Sigmoid colon (tissue), 7 donors: ENCODE measurements around the gene PARS2. TPM values are rescaled to one million over a fixed set of nuclear protein-coding genes. Genes with fewer than 3 reads are reported as not detected.

Source experiments
- DNase-seq: peaks from one replicate; pipeline ENCODE4 v3.0.0-alpha.2; 2019
- H3K27ac ChIP-seq, 4 donors: fragments of 200-600 bp; sonication (generic); one replicate each; pipeline ENCODE4 v1.5.1; 2016 to 2019; ENCODE audit warnings: mild to moderate bottlenecking in 1 of 4
- H3K27me3 ChIP-seq, 3 donors: fragments of 200-600 bp; sonication (generic); one replicate each; pipeline ENCODE4 v1.5.1; 2019; ENCODE audit warnings: mild to moderate bottlenecking in 1 of 3
- H3K36me3 ChIP-seq, 4 donors: fragments of 200-600 bp; sonication (generic); one replicate each; pipeline ENCODE4 v1.5.1; 2016 to 2019
- H3K4me1 ChIP-seq, 4 donors: fragments of 200-600 bp; sonication (generic); one replicate each; pipeline ENCODE4 v1.5.1; 2017 to 2019
- H3K4me3 ChIP-seq, 4 donors: fragments of 200-600 bp; sonication (generic); one replicate each; pipeline ENCODE4 v1.5.1; 2017 to 2019; ENCODE audit warnings: mild to moderate bottlenecking in 2 of 4, moderate library complexity in 1 of 4
- H3K9me3 ChIP-seq, 4 donors: fragments of 200-600 bp in 3 of 4; sonication (generic) in 3 of 4; one replicate each; pipeline versions ENCODE4 v1.5.1 to v1.6.1; 2013 to 2019
- CTCF ChIP-seq, 4 experiments: fragments of 450-650 bp in 3 of 4; fragments of 200-600 bp in 1 of 4; IDR thresholded peaks; one replicate each; pipeline ENCODE4 v1.5.1; 2016 to 2019; ENCODE audit warnings: antibody characterized with exemption in 4 of 4, mild to moderate bottlenecking in 3 of 4, moderate library complexity in 2 of 4
- EP300 ChIP-seq, 4 donors: sonication (generic); formaldehyde crosslinking; IDR thresholded peaks; one replicate each; pipeline ENCODE4 v1.6.1; 2017; ENCODE audit warnings: antibody characterized with exemption in 4 of 4
- POLR2A ChIP-seq, 2 donors: fragments of 450-650 bp; IDR thresholded peaks; one replicate each; pipeline ENCODE4 v1.6.1; 2016; ENCODE audit warnings: antibody characterized with exemption in 2 of 2, mild to moderate bottlenecking in 2 of 2, moderate library complexity in 2 of 2
- POLR2AphosphoS5 ChIP-seq, 4 donors: sonication (generic); formaldehyde crosslinking; IDR thresholded peaks; one replicate each; pipeline ENCODE4 v1.6.1; 2017; ENCODE audit warnings: antibody characterized with exemption in 4 of 4
- WGBS, 2 donors: extraction: QIAGEN DNeasy Blood & Tissue Kit; methylation state at CpG; one replicate each; pipeline ENCODE4 v1.1.7; 2013; 5-methylcytosine and 5-hydroxymethylcytosine counted together
- intact Hi-C: fragments of 100-400 bp; cut with DNase I; formaldehyde crosslinking; loops from one replicate; pipeline ENCODE4 v1.15.1; 2023
- polyA plus RNA-seq, 3 donors: library from polyadenylated mRNA; stranded (reverse); fragments of 200-250 nt; gene quantifications; one replicate each; pipeline ENCODE4 v1.2.3, GENCODE V29; 2013
- total RNA-seq, 4 donors: library from RNA; depleted of rRNA; stranded (reverse); fragments of >200 nt; gene quantifications; one replicate each; pipeline ENCODE4 v1.1.0, GENCODE V29; 2016
- donor health status: healthy with polysubstance abuse.
- donor health status: Bipolar disorder and iron deficiency.
- donor health status: healthy.

PARS2 gene
- total and polyA plus RNA-seq, 7 donors, result 3.3 to 6.0 (median 5.1) TPM

- intact Hi-C loops, result loop anchor here (5.0 kb wide), 1 partner anchor 733 kb away; no protein-coding TSS in a partner anchor
- Histone ChIP-seq H3K36me3 (no peaks in the 10 kb centered on the region), H3K9me3 (no peaks in the 10 kb centered on the region), H3K27me3 (peaks cover 0 to 26% (median 0%) of the 10 kb centered on the region in 3 donors), H3K4me1 (peaks cover 2 to 18% (median 16%) of the 10 kb centered on the region in 4 donors), H3K4me3 (no peak overlapping the region), H3K27ac (no peak overlapping the region)
- 94 to 95% methylated on average over 3 of the region's 3 CpGs for WGBS, 2 donors
- no peak for DNase-seq
- TF ChIP-seq CTCF (IDR thresholded peaks at IDR 0.05) (no peak), POLR2AphosphoS5 (IDR thresholded peaks at IDR 0.05) (no peak), POLR2A (IDR thresholded peaks at IDR 0.05) (no peak), EP300 (IDR thresholded peaks at IDR 0.05) (no peak)
Measured at GRCh38 chr1:54805466-54805865, 41.1 kb upstream of the PARS2 start.

GRCh38 chr1:54804471-54805132 lies 40.3 kb upstream of the PARS2 start:
- H3K4me3 ChIP-seq, result no peak overlapping the region
- intact Hi-C loops, result loop anchor here (5.0 kb wide), 3 partner anchors 37 to 732 kb away; partner anchors contain the start of gene TTC4
- DNase-seq, result peak; percentile 22
- peaks cover 0 to 22% (median 18%) of the 10 kb centered on the region in 4 donors for H3K4me1 ChIP-seq
- H3K9me3 ChIP-seq, result no peaks in the 10 kb centered on the region
- H3K27me3 ChIP-seq, result peaks cover 0 to 26% (median 0%) of the 10 kb centered on the region in 3 donors
- H3K36me3 ChIP-seq, result no peaks in the 10 kb centered on the region
- no peak for TF ChIP-seq EP300 (IDR thresholded peaks at IDR 0.05)
- no peak for TF ChIP-seq POLR2A (IDR thresholded peaks at IDR 0.05)
- TF ChIP-seq CTCF (IDR thresholded peaks at IDR 0.05), result no peak
- TF ChIP-seq POLR2AphosphoS5 (IDR thresholded peaks at IDR 0.05), result no peak
- 60 to 78% methylated on average over 6 of the region's 6 CpGs for WGBS, 2 donors
- H3K27ac ChIP-seq, result no peak overlapping the region

- intact Hi-C loops, result loop anchor here (5.0 kb wide), 2 partner anchors 37 to 87 kb away; partner anchors contain the start of gene TTC4
- TF ChIP-seq EP300 (IDR thresholded peaks at IDR 0.05), result no peak
- TF ChIP-seq CTCF (IDR thresholded peaks at IDR 0.05), result no peak
- TF ChIP-seq POLR2A (IDR thresholded peaks at IDR 0.05), result no peak
- TF ChIP-seq POLR2AphosphoS5 (IDR thresholded peaks at IDR 0.05), result no peak
- no peak overlapping the region for H3K4me3 ChIP-seq
- no peak overlapping the region for H3K27ac ChIP-seq
- peak; percentile 61 for DNase-seq
- H3K27me3 ChIP-seq, result peaks cover 0 to 26% (median 0%) of the 10 kb centered on the region in 3 donors
- no peaks in the 10 kb centered on the region for H3K9me3 ChIP-seq
- H3K36me3 ChIP-seq, result no peaks in the 10 kb centered on the region
- WGBS, 2 donors, result 57 to 71% methylated on average over 4 of the region's 4 CpGs
- peaks cover 0 to 29% (median 19%) of the 10 kb centered on the region in 4 donors for H3K4me1 ChIP-seq
Measured at GRCh38 chr1:54803761-54804470, 39.6 kb upstream of the PARS2 start.

GRCh38 chr1:54800899-54801759 lies 36.8 kb upstream of the PARS2 start, which contains the start of gene TTC22:
TSS of gene TTC22 (minus strand) at chr1:54801323. CDS start at chr1:54801163, 160 bp downstream.
- H3K27me3 ChIP-seq, result peaks cover 0 to 25% (median 0%) of the 10 kb centered on the region in 3 donors
- H3K9me3 ChIP-seq, result no peaks in the 10 kb centered on the region
- DNase-seq, result peak; percentile 76
- H3K27ac ChIP-seq, result peak within 1 kb of the TSS in 3 of 4 donors; percentile 37 to 68 (median 54)
- no peaks in the 10 kb centered on the region for H3K36me3 ChIP-seq
- 1 to 4% methylated on average over 58 of the region's 58 CpGs for WGBS, 2 donors
- H3K4me3 ChIP-seq, result peak within 1 kb of the TSS; percentile 29 to 55 (median 50)
- intact Hi-C loops, result loop anchor here (1.0 to 5.0 kb wide), 3 partner anchors 34 to 259 kb away; partner anchors contain the start of gene TTC4
- TF ChIP-seq EP300 (IDR thresholded peaks at IDR 0.05) (no peak), POLR2A (IDR thresholded peaks at IDR 0.05) (peak in 1 of 2 donors; percentile 17), POLR2AphosphoS5 (IDR thresholded peaks at IDR 0.05) (peak in 1 of 4 donors; percentile 5), CTCF (IDR thresholded peaks at IDR 0.05) (peak in 2 of 4 experiments; percentile 49 to 50)
- H3K4me1 ChIP-seq, result peaks cover 0 to 31% (median 19%) of the 10 kb centered on the region in 4 donors
